ENCODE measurements around the gene ONECUT2.
"Not testable (repeated sequence)": the region's sequence is repeated elsewhere in the genome, so short reads cannot be mapped to it uniquely, and the experiment has no call there.

ONECUT2 gene

DNA sequence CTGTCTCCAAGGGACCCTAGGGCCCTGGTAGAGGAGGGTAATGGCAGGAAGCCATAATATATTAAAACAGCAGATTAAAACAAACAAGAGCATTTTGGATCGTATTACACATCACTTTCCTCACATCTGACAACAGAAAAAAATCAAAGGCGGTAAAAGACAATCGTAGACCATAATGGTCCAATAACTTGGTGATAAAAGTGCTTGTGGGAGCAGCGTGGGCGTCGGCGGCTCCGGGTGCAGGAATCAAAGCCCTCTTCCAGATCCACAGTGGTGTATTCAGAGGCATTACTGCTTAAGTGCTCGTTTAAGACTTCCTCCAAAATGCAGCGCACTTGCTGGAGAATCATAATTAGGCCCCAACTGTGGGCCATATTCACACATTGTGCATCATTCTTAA lies 83.4 kb downstream of the ONECUT2 start:
- Histone ChIP-seq H3K27ac (ENCODE audit: low read depth, low read length, poor library complexity, severe bottlenecking) (no peak overlapping the region), H3K4me1 (ENCODE audit: insufficient read depth, low read length, severe bottlenecking) (peaks cover 4% of the 10 kb centered on the region), H3F3A (ENCODE audit: insufficient read depth, low read length) (no peaks in the 10 kb centered on the region), H3K27me3 (ENCODE audit: insufficient read depth, low read length) (no peaks in the 10 kb centered on the region), H2AFZ (ENCODE audit: low read length) (no peak overlapping the region), H3K9me3 (ENCODE audit: low read length) (no peaks in the 10 kb centered on the region), H3K4me2 (ENCODE audit: low read length) (no peak overlapping the region), H3K9me2 (ENCODE audit: low read depth, low read length) (no peaks in the 10 kb centered on the region), H3K9ac (ENCODE audit: low read length) (no peak overlapping the region), H3K4me3 (ENCODE audit: low read depth, low read length, poor library complexity, severe bottlenecking) (no peak overlapping the region), H3K79me2 (ENCODE audit: insufficient read depth, low read length) (no peaks in the 10 kb centered on the region), H4K20me1 (ENCODE audit: insufficient read depth, low read length) (no peaks in the 10 kb centered on the region), H3K36me3 (ENCODE audit: insufficient read depth, low read length) (no peaks in the 10 kb centered on the region)
- no peak for TF ChIP-seq EZH2 (IDR thresholded peaks at IDR 0.05; ENCODE audit: borderline replicate concordance, low read length)
- TF ChIP-seq, protein P1, sequence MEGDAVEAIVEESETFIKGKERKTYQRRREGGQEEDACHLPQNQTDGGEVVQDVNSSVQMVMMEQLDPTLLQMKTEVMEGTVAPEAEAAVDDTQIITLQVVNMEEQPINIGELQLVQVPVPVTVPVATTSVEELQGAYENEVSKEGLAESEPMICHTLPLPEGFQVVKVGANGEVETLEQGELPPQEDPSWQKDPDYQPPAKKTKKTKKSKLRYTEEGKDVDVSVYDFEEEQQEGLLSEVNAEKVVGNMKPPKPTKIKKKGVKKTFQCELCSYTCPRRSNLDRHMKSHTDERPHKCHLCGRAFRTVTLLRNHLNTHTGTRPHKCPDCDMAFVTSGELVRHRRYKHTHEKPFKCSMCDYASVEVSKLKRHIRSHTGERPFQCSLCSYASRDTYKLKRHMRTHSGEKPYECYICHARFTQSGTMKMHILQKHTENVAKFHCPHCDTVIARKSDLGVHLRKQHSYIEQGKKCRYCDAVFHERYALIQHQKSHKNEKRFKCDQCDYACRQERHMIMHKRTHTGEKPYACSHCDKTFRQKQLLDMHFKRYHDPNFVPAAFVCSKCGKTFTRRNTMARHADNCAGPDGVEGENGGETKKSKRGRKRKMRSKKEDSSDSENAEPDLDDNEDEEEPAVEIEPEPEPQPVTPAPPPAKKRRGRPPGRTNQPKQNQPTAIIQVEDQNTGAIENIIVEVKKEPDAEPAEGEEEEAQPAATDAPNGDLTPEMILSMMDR (IDR thresholded peaks at IDR 0.05; ENCODE audit: low read length), result no peak

GRCh38 chr18:57519668-57520424 lies 84.7 kb downstream of the ONECUT2 start:
- Histone ChIP-seq H3K9ac (ENCODE audit: low read length) (no peak overlapping the region), H2AFZ (ENCODE audit: low read length) (no peak overlapping the region), H3K79me2 (ENCODE audit: insufficient read depth, low read length) (no peaks in the 10 kb centered on the region), H3K36me3 (ENCODE audit: insufficient read depth, low read length) (no peaks in the 10 kb centered on the region), H3K9me2 (ENCODE audit: low read depth, low read length) (no peaks in the 10 kb centered on the region), H3K4me1 (ENCODE audit: insufficient read depth, low read length, severe bottlenecking) (peaks cover 6% of the 10 kb centered on the region), H3F3A (ENCODE audit: insufficient read depth, low read length) (no peaks in the 10 kb centered on the region), H3K27ac (ENCODE audit: low read depth, low read length, poor library complexity, severe bottlenecking) (no peak overlapping the region), H3K4me2 (ENCODE audit: low read length) (no peak overlapping the region), H3K4me3 (ENCODE audit: low read depth, low read length, poor library complexity, severe bottlenecking) (no peak overlapping the region), H3K9me3 (ENCODE audit: low read length) (no peaks in the 10 kb centered on the region), H4K20me1 (ENCODE audit: insufficient read depth, low read length) (no peaks in the 10 kb centered on the region), H3K27me3 (ENCODE audit: insufficient read depth, low read length) (no peaks in the 10 kb centered on the region)
- TF ChIP-seq EZH2 (IDR thresholded peaks at IDR 0.05; ENCODE audit: borderline replicate concordance, low read length), result no peak
- TF ChIP-seq, protein P1 (IDR thresholded peaks at IDR 0.05; ENCODE audit: low read length), result no peak

DNA sequence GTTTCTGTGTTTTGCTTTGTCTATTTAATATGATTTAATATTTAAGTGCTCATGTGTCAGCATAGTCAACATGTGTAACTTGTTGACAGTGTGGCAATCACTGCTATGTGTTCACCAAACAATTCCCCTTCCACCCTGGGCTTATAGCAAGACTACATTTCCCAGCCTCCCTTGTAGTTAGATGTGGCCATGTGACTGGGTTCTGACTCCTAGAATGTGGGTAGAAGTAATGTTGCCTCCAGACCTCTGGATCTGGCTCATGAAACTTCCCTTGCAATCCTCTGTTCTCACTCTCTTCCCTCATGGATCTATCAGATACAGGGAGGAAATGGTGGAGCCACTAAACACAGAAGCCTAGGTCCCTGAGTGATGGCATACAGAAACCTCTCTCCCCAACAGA lies 87.2 kb downstream of the ONECUT2 start:
- not testable (repeated sequence) for H3K27ac ChIP-seq (ENCODE audit: low read depth, low read length, poor library complexity, severe bottlenecking); H3K27me3 ChIP-seq (ENCODE audit: insufficient read depth, low read length); H3K36me3 ChIP-seq (ENCODE audit: insufficient read depth, low read length); H3F3A ChIP-seq (ENCODE audit: insufficient read depth, low read length); H3K79me2 ChIP-seq (ENCODE audit: insufficient read depth, low read length); H3K4me2 ChIP-seq (ENCODE audit: low read length); H4K20me1 ChIP-seq (ENCODE audit: insufficient read depth, low read length); H3K4me1 ChIP-seq (ENCODE audit: insufficient read depth, low read length, severe bottlenecking); H3K9me3 ChIP-seq (ENCODE audit: low read length); H3K9me2 ChIP-seq (ENCODE audit: low read depth, low read length); H2AFZ ChIP-seq (ENCODE audit: low read length); H3K4me3 ChIP-seq (ENCODE audit: low read depth, low read length, poor library complexity, severe bottlenecking); H3K9ac ChIP-seq (ENCODE audit: low read length)

Measured in OCI-LY1 (cell line).